Liver (tissue), 3 donors: ENCODE results near the gene PRG3.

Experiments used
- EGR1 ChIP-seq, 2 donors: IDR thresholded peaks; 2 replicates each; pipeline ENCODE4 v1.6.1; 2016 to 2018; ENCODE audit warnings: antibody characterized with exemption in 2 of 2, low read depth in 2 of 2
- FOXA1 ChIP-seq: IDR thresholded peaks from 2 replicates; pipeline ENCODE4 v1.6.1; 2016; ENCODE audit warnings: antibody characterized with exemption
- GABPA ChIP-seq, 2 donors: IDR thresholded peaks in 1 of 2; conservative IDR thresholded peaks in 1 of 2; 2 replicates each; pipeline ENCODE4 v1.6.1; 2016; ENCODE audit warnings: antibody characterized with exemption in 2 of 2, mild to moderate bottlenecking in 1 of 2, moderate library complexity in 1 of 2
- JUND ChIP-seq, 2 donors: IDR thresholded peaks; 2 replicates each; pipeline ENCODE4 v1.6.1; 2016; ENCODE audit warnings: antibody characterized with exemption in 2 of 2
- RAD21 ChIP-seq, 2 donors: IDR thresholded peaks; 2 replicates each; pipeline ENCODE4 v1.6.1; 2016; ENCODE audit warnings: antibody characterized with exemption in 2 of 2, mild to moderate bottlenecking in 2 of 2
- TAF1 ChIP-seq: conservative IDR thresholded peaks from 2 replicates; pipeline ENCODE4 v1.6.1; 2016; ENCODE audit warnings: antibody characterized with exemption, mild to moderate bottlenecking
- TF ChIP-seq, protein P1 (sequence below): IDR thresholded peaks from 2 replicates; pipeline ENCODE4 v1.6.1; 2016; ENCODE audit warnings: antibody characterized with exemption
- TF ChIP-seq, protein P2 (sequence below): fragments of 150-350 bp; IDR thresholded peaks from 2 replicates; pipeline ENCODE4 v1.5.1; 2017; ENCODE audit warnings: improper control_type of control experiment, low read depth, low read length; ENCODE audit not compliant: missing input control
- TF ChIP-seq, protein P3 (sequence below): IDR thresholded peaks from 2 replicates; pipeline ENCODE4 v1.6.1; 2016; ENCODE audit warnings: antibody characterized with exemption, mild to moderate bottlenecking
- donor health status: healthy.
- donor health status: healthy.

DNA sequence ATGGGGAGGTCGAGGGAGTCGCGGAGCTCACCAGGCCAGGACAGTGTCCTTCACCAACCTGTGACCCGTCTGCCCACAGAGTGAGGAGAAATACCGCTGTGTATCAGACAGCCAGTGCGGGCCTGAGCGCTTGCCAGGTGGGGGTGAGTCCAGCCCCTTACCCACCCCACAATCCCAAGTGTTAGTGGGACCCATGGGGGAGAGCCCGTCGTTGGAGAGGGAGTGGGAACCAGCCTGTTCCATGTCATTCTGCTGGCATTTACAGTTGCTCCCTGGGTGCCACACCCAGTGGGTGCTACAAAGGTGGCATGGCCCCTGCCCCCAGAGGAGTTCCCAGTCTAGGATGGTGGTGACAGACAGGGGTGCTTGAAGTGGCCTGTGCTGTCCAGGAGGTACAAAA is 33.6 kb downstream of the PRG3 start:
- TF ChIP-seq, protein P1, sequence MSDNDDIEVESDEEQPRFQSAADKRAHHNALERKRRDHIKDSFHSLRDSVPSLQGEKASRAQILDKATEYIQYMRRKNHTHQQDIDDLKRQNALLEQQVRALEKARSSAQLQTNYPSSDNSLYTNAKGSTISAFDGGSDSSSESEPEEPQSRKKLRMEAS, result no peak
- TF ChIP-seq JUND (IDR thresholded peaks at IDR 0.05) (no peak), TAF1 (no peak), EGR1 (IDR thresholded peaks at IDR 0.05; ENCODE audit: low read depth in 2 of 2) (no peak), FOXA1 (no peak), RAD21 (IDR thresholded peaks at IDR 0.05) (no peak), GABPA (IDR thresholded peaks at IDR 0.05 in 1 of 2, conservative IDR thresholded peaks at IDR 0.05 in 1 of 2) (no peak)
- TF ChIP-seq, protein P2, sequence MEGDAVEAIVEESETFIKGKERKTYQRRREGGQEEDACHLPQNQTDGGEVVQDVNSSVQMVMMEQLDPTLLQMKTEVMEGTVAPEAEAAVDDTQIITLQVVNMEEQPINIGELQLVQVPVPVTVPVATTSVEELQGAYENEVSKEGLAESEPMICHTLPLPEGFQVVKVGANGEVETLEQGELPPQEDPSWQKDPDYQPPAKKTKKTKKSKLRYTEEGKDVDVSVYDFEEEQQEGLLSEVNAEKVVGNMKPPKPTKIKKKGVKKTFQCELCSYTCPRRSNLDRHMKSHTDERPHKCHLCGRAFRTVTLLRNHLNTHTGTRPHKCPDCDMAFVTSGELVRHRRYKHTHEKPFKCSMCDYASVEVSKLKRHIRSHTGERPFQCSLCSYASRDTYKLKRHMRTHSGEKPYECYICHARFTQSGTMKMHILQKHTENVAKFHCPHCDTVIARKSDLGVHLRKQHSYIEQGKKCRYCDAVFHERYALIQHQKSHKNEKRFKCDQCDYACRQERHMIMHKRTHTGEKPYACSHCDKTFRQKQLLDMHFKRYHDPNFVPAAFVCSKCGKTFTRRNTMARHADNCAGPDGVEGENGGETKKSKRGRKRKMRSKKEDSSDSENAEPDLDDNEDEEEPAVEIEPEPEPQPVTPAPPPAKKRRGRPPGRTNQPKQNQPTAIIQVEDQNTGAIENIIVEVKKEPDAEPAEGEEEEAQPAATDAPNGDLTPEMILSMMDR, result no peak
- TF ChIP-seq, protein P3, sequence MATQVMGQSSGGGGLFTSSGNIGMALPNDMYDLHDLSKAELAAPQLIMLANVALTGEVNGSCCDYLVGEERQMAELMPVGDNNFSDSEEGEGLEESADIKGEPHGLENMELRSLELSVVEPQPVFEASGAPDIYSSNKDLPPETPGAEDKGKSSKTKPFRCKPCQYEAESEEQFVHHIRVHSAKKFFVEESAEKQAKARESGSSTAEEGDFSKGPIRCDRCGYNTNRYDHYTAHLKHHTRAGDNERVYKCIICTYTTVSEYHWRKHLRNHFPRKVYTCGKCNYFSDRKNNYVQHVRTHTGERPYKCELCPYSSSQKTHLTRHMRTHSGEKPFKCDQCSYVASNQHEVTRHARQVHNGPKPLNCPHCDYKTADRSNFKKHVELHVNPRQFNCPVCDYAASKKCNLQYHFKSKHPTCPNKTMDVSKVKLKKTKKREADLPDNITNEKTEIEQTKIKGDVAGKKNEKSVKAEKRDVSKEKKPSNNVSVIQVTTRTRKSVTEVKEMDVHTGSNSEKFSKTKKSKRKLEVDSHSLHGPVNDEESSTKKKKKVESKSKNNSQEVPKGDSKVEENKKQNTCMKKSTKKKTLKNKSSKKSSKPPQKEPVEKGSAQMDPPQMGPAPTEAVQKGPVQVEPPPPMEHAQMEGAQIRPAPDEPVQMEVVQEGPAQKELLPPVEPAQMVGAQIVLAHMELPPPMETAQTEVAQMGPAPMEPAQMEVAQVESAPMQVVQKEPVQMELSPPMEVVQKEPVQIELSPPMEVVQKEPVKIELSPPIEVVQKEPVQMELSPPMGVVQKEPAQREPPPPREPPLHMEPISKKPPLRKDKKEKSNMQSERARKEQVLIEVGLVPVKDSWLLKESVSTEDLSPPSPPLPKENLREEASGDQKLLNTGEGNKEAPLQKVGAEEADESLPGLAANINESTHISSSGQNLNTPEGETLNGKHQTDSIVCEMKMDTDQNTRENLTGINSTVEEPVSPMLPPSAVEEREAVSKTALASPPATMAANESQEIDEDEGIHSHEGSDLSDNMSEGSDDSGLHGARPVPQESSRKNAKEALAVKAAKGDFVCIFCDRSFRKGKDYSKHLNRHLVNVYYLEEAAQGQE, result no peak
